ENCODE measurements around the gene CPNE5. TPM values are rescaled to one million over a fixed set of nuclear protein-coding genes. Genes with fewer than 3 reads are reported as not detected.

The CPNE5 gene
- total and polyA plus RNA-seq, 2 of the 4 experiments (the other 2 are of a cell fraction) = 0.07 TPM; not detected in 1

- intact Hi-C loops (cut with micrococcal nuclease) = no loop called here
- CTCF ChIA-PET = no interaction called here
- H3K56ac ChIP-seq (ENCODE audit: extremely low read depth, insufficient read depth, low read length) = no peak overlapping the region
Measured at GRCh38 chr6:36856277-36856676, 17.0 kb upstream of the CPNE5 start.

More at GRCh38 chr6:36856277-36856676, 17.0 kb upstream of the CPNE5 start:
- H3K4me3 ChIP-seq (ENCODE audit: insufficient read depth, low read depth, low read length) = no peak overlapping the region
- peaks cover 7% of the 10 kb centered on the region for H3K36me3 ChIP-seq (ENCODE audit: control insufficient read depth, insufficient read depth, low read length)
- peak overlapping the region; percentile 50; the same call in 1 of the 2 replicates for H2AK5ac ChIP-seq (ENCODE audit: low read depth, low read length)
- H2BK20ac ChIP-seq (ENCODE audit: low read depth, low read length) = peak overlapping the region; percentile 49; the same call in 1 of the 2 replicates
- no peak overlapping the region for H2BK15ac ChIP-seq (ENCODE audit: low read depth, low read length)
- dilution Hi-C loops (cut with HindIII; ENCODE audit: low sequenced_read_pairs, unreplicated experiment) = no loop called here
- peaks cover 3% of the 10 kb centered on the region; the same call in 1 of the 2 replicates for H4K20me1 ChIP-seq (ENCODE audit: insufficient read depth, low read length)
- no peak overlapping the region for H4K5ac ChIP-seq (ENCODE audit: low read depth, low read length)
- peaks cover 10% of the 10 kb centered on the region for H3K4me1 ChIP-seq (ENCODE audit: control insufficient read depth, insufficient read depth, low read length)
- WGBS, 2 experiments (ENCODE audit: extremely low coverage in 2 of 2, insufficient read length in 1 of 2) = 72% methylated on average over 5 of the region's 8 CpGs; no CpG with 5 or more reads in 1 of the 2 experiments
- TF ChIP-seq MXI1 (IDR thresholded peaks at IDR 0.05; ENCODE audit: borderline replicate concordance, low read depth, low read length) (no peak), RAD21 (IDR thresholded peaks at IDR 0.05; ENCODE audit: low read length) (no peak), CHD1 (IDR thresholded peaks at IDR 0.05; ENCODE audit: low read depth, low read length) (no peak), FOS (IDR thresholded peaks at IDR 0.05; ENCODE audit: low read depth, low read length) (no peak), CEBPB (IDR thresholded peaks at IDR 0.05; ENCODE audit: low read depth, low read length) (no peak), NFE2L2 (IDR thresholded peaks at IDR 0.05; ENCODE audit: low read depth, low read length) (no peak), CTCF (conservative IDR thresholded peaks at IDR 0.05; ENCODE audit: low read depth, low read length) (no peak), BHLHE40 (IDR thresholded peaks at IDR 0.05; ENCODE audit: low read depth, low read length) (no peak), POLR2A (IDR thresholded peaks at IDR 0.05; ENCODE audit: low read depth, low read length) (no peak), MAFK (IDR thresholded peaks at IDR 0.05; ENCODE audit: low read depth, low read length) (no peak), RFX5 (IDR thresholded peaks at IDR 0.05; ENCODE audit: low read depth, low read length) (no peak), SMC3 (IDR thresholded peaks at IDR 0.05; ENCODE audit: low read depth, low read length) (no peak), RCOR1 (IDR thresholded peaks at IDR 0.05; ENCODE audit: insufficient replicate concordance, low read length) (no peak), MAZ (IDR thresholded peaks at IDR 0.05; ENCODE audit: borderline replicate concordance, low read depth, low read length) (no peak)
- TF ChIP-seq, protein P1, sequence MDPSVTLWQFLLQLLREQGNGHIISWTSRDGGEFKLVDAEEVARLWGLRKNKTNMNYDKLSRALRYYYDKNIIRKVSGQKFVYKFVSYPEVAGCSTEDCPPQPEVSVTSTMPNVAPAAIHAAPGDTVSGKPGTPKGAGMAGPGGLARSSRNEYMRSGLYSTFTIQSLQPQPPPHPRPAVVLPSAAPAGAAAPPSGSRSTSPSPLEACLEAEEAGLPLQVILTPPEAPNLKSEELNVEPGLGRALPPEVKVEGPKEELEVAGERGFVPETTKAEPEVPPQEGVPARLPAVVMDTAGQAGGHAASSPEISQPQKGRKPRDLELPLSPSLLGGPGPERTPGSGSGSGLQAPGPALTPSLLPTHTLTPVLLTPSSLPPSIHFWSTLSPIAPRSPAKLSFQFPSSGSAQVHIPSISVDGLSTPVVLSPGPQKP (IDR thresholded peaks at IDR 0.05; ENCODE audit: borderline replicate concordance, low read depth, low read length) = no peak
- TF ChIP-seq, protein P2, sequence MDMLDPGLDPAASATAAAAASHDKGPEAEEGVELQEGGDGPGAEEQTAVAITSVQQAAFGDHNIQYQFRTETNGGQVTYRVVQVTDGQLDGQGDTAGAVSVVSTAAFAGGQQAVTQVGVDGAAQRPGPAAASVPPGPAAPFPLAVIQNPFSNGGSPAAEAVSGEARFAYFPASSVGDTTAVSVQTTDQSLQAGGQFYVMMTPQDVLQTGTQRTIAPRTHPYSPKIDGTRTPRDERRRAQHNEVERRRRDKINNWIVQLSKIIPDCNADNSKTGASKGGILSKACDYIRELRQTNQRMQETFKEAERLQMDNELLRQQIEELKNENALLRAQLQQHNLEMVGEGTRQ (IDR thresholded peaks at IDR 0.05; ENCODE audit: low read depth, low read length) = no peak
- POLR2A ChIA-PET (ENCODE audit: unreplicated experiment) = no interaction called here
- H4K91ac ChIP-seq (ENCODE audit: insufficient read depth, low read depth, low read length) = no peak overlapping the region; the same call in 1 of the 2 replicates
- no peaks in the 10 kb centered on the region for H3K9me3 ChIP-seq (ENCODE audit: control insufficient read depth, insufficient read depth, low read length)
- no peak overlapping the region for H3K18ac ChIP-seq (ENCODE audit: low read depth, low read length)
- H2AFZ ChIP-seq (replicated peaks; ENCODE audit: low read length, poor library complexity) = no peak overlapping the region
- no peaks in the 10 kb centered on the region for H3K27me3 ChIP-seq (ENCODE audit: control insufficient read depth, insufficient read depth, low read length)
- peak overlapping the region; percentile 52 for H2AK9ac ChIP-seq (replicated peaks; ENCODE audit: low read depth, low read length, poor library complexity)
- 0 out of 2 replicates have a peak overlapping the region, but pooled peaks have one; percentile 43 for H3K23ac ChIP-seq (ENCODE audit: low read depth, low read length)
- H3K9ac ChIP-seq (ENCODE audit: low read depth, low read length) = no peak overlapping the region
- peak overlapping the region; percentile 47; the same call in 1 of the 2 replicates for H3K4ac ChIP-seq (ENCODE audit: low read depth, low read length)
- H3K27ac ChIP-seq (ENCODE audit: insufficient read depth, low read length) = no peak overlapping the region
- BruUV-seq (replicated peaks) = no TSS peak
- peak overlapping the region in 1 of 2 experiments; percentile 1; a peak in 1 of 4 replicates for H4K8ac ChIP-seq (ENCODE audit: low read depth in 2 of 2, low read length in 2 of 2)
- ATAC-seq (ENCODE audit: low read depth) = no peak
- H2BK120ac ChIP-seq (ENCODE audit: low read depth, low read length) = peak overlapping the region; percentile 34; the same call in 1 of the 2 replicates
- DNase-seq = no peak
- in situ Hi-C loops (cut with MboI; ENCODE audit: low sequenced_read_pairs) = no loop called here
- peaks cover 33% of the 10 kb centered on the region for H3K9me1 ChIP-seq (ENCODE audit: insufficient read depth, low read length)
- peaks cover 26 to 69% of the 10 kb centered on the region in 2 experiments for H3K79me1 ChIP-seq (ENCODE audit: low read depth in 1 of 2, low read length in 2 of 2)
- no peak overlapping the region for H3K4me2 ChIP-seq (ENCODE audit: low read depth, low read length)
- H3K14ac ChIP-seq (replicated peaks; ENCODE audit: low read depth, low read length) = peak overlapping the region; percentile 31; the same call in 1 of the 2 replicates
- H2BK5ac ChIP-seq (ENCODE audit: low read depth, low read length, poor library complexity, severe bottlenecking) = no peak overlapping the region
